Activated naive CD4-positive, alpha-beta T cell treated with anti-CD3 and anti-CD28 coated beads, Interleukin-2, amount 50 U/mL, for 72 hours (primary cell): ENCODE data around the gene GPM6B. TPM values are rescaled to one million over a fixed set of nuclear protein-coding genes. Genes with fewer than 3 reads are reported as not detected.

Experiments used
- ATAC-seq, 2 donors: fragments of 150-1000 bp; cut with Tn5 transposase; 2 replicates each; pipeline ENCODE4 v1.10.0; 2021; ENCODE audit warnings: mild to moderate bottlenecking in 2 of 2, moderate library complexity in 2 of 2
- DNase-seq, 2 donors: peaks; one replicate each; pipeline ENCODE4 v3.0.0; 2021 to 2022; ENCODE audit warnings: low spot score in 2 of 2
- H3K27ac Mint-ChIP-seq, 2 donors: one replicate each; pipeline ENCODE4 v1.8.0; 2022; ENCODE audit warnings: mild to moderate bottlenecking in 2 of 2, mixed read lengths in 2 of 2
- H3K36me3 Mint-ChIP-seq, 2 donors: one replicate each; pipeline ENCODE4 v1.8.0; 2022; ENCODE audit warnings: mixed read lengths in 2 of 2
- H3K9me3 Mint-ChIP-seq, 2 donors: one replicate each; pipeline ENCODE4 v1.8.0; 2022; ENCODE audit warnings: mixed read lengths in 2 of 2
- total RNA-seq, 2 donors: library from RNA; stranded (reverse); gene quantifications; one replicate each; pipeline ENCODE4 v1.2.3, GENCODE V29; 2022

The GPM6B gene
- total RNA-seq, 2 donors from 2014 or later = not detected

- no peak for ATAC-seq
- no peak for DNase-seq
- no peak overlapping the region for H3K27ac Mint-ChIP-seq
- no peaks in the 10 kb centered on the region for H3K9me3 Mint-ChIP-seq
- H3K36me3 Mint-ChIP-seq = no peaks in the 10 kb centered on the region
Observed at GRCh38 chrX:13828392-13828791, 11.5 kb upstream of the GPM6B start.

- H3K36me3 Mint-ChIP-seq = no peaks in the 10 kb centered on the region
- H3K9me3 Mint-ChIP-seq = no peaks in the 10 kb centered on the region
- DNase-seq (no peak), ATAC-seq (no peak)
- H3K27ac Mint-ChIP-seq = no peak overlapping the region
Observed at GRCh38 chrX:13827298-13828090, 10.6 kb upstream of the GPM6B start.

- no peak for DNase-seq
- Mint-ChIP-seq H3K9me3 (no peaks in the 10 kb centered on the region), H3K36me3 (no peaks in the 10 kb centered on the region), H3K27ac (no peak overlapping the region)
- ATAC-seq = no peak
Observed at GRCh38 chrX:13826770-13827169, 9.9 kb upstream of the GPM6B start.

GRCh38 chrX:13825178-13825762 lies 8.4 kb upstream of the GPM6B start:
- H3K36me3 Mint-ChIP-seq = no peaks in the 10 kb centered on the region
- ATAC-seq (no peak), DNase-seq (no peak)
- H3K9me3 Mint-ChIP-seq = no peaks in the 10 kb centered on the region
- no peak overlapping the region for H3K27ac Mint-ChIP-seq

- Mint-ChIP-seq H3K9me3 (no peaks in the 10 kb centered on the region), H3K36me3 (no peaks in the 10 kb centered on the region), H3K27ac (no peak overlapping the region)
- ATAC-seq = no peak
- no peak for DNase-seq
Observed at GRCh38 chrX:13824746-13825145, 7.9 kb upstream of the GPM6B start.

GRCh38 chrX:13821738-13822137 lies 4.8 kb upstream of the GPM6B start:
- DNase-seq (no peak), ATAC-seq (no peak)
- Mint-ChIP-seq H3K36me3 (no peaks in the 10 kb centered on the region), H3K9me3 (no peaks in the 10 kb centered on the region), H3K27ac (no peak overlapping the region)

- DNase-seq (no peak), ATAC-seq (no peak)
- Mint-ChIP-seq H3K36me3 (no peaks in the 10 kb centered on the region), H3K9me3 (no peaks in the 10 kb centered on the region), H3K27ac (no peak overlapping the region)
Observed at GRCh38 chrX:13816176-13816575, 717 bp downstream of the GPM6B start.

GRCh38 chrX:13815664-13816063 lies 1.2 kb downstream of the GPM6B start:
- no peaks in the 10 kb centered on the region for H3K9me3 Mint-ChIP-seq
- no peaks in the 10 kb centered on the region for H3K36me3 Mint-ChIP-seq
- DNase-seq = no peak
- no peak for ATAC-seq
- no peak overlapping the region for H3K27ac Mint-ChIP-seq

GRCh38 chrX:13808865-13809264 lies 8.0 kb downstream of the GPM6B start:
- Mint-ChIP-seq H3K9me3 (no peaks in the 10 kb centered on the region), H3K36me3 (no peaks in the 10 kb centered on the region), H3K27ac (no peak overlapping the region)
- DNase-seq = no peak
- ATAC-seq = no peak

GRCh38 chrX:13808293-13808692 lies 8.6 kb downstream of the GPM6B start:
- no peaks in the 10 kb centered on the region for H3K36me3 Mint-ChIP-seq
- H3K9me3 Mint-ChIP-seq = no peaks in the 10 kb centered on the region
- DNase-seq (no peak), ATAC-seq (no peak)
- H3K27ac Mint-ChIP-seq = no peak overlapping the region

- ATAC-seq (no peak), DNase-seq (no peak)
- H3K9me3 Mint-ChIP-seq = no peaks in the 10 kb centered on the region
- no peak overlapping the region for H3K27ac Mint-ChIP-seq
- H3K36me3 Mint-ChIP-seq = no peaks in the 10 kb centered on the region
Observed at GRCh38 chrX:13805241-13805640, 11.7 kb downstream of the GPM6B start.

GRCh38 chrX:13803116-13803515 lies 13.8 kb downstream of the GPM6B start:
- no peak for ATAC-seq
- no peak for DNase-seq
- no peaks in the 10 kb centered on the region for H3K36me3 Mint-ChIP-seq
- H3K27ac Mint-ChIP-seq = no peak overlapping the region
- H3K9me3 Mint-ChIP-seq = no peaks in the 10 kb centered on the region

- no peak for DNase-seq
- no peak for ATAC-seq
- H3K9me3 Mint-ChIP-seq = no peaks in the 10 kb centered on the region
- no peaks in the 10 kb centered on the region for H3K36me3 Mint-ChIP-seq
- no peak overlapping the region for H3K27ac Mint-ChIP-seq
Observed at GRCh38 chrX:13798184-13798583, 18.7 kb downstream of the GPM6B start.

- ATAC-seq (no peak), DNase-seq (no peak)
- H3K9me3 Mint-ChIP-seq = no peaks in the 10 kb centered on the region
- no peaks in the 10 kb centered on the region for H3K36me3 Mint-ChIP-seq
- H3K27ac Mint-ChIP-seq = no peak overlapping the region
Observed at GRCh38 chrX:13797512-13797911, 19.4 kb downstream of the GPM6B start.

- DNase-seq (no peak), ATAC-seq (no peak)
- H3K27ac Mint-ChIP-seq = no peak overlapping the region
- no peaks in the 10 kb centered on the region for H3K9me3 Mint-ChIP-seq
- H3K36me3 Mint-ChIP-seq = no peaks in the 10 kb centered on the region
Observed at GRCh38 chrX:13794417-13794816, 22.5 kb downstream of the GPM6B start.

GRCh38 chrX:13793897-13794296 lies 23.0 kb downstream of the GPM6B start:
- Mint-ChIP-seq H3K9me3 (no peaks in the 10 kb centered on the region), H3K27ac (no peak overlapping the region), H3K36me3 (no peaks in the 10 kb centered on the region)
- DNase-seq (no peak), ATAC-seq (no peak)

- H3K36me3 Mint-ChIP-seq = no peaks in the 10 kb centered on the region
- no peak for ATAC-seq
- DNase-seq = no peak
- no peaks in the 10 kb centered on the region for H3K9me3 Mint-ChIP-seq
- H3K27ac Mint-ChIP-seq = no peak overlapping the region
Observed at GRCh38 chrX:13791559-13791958, 25.3 kb downstream of the GPM6B start.

- DNase-seq (no peak), ATAC-seq (no peak)
- no peak overlapping the region for H3K27ac Mint-ChIP-seq
- no peaks in the 10 kb centered on the region for H3K36me3 Mint-ChIP-seq
- no peaks in the 10 kb centered on the region for H3K9me3 Mint-ChIP-seq
Observed at GRCh38 chrX:13791145-13791544, 25.7 kb downstream of the GPM6B start.
